Sigmoid colon (tissue), 7 donors: Measurements from ENCODE around the gene SLC25A11. TPM values are rescaled to one million over a fixed set of nuclear protein-coding genes. Genes with fewer than 3 reads are reported as not detected.
"Not testable (repeated sequence)": the region's sequence is repeated elsewhere in the genome, so short reads cannot be mapped to it uniquely, and the experiment has no call there.

Experiments used
- DNase-seq: peaks from one replicate; pipeline ENCODE4 v3.0.0-alpha.2; 2019
- H3K27ac ChIP-seq, 4 donors: fragments of 200-600 bp; sonication (generic); one replicate each; pipeline ENCODE4 v1.5.1; 2016 to 2019; ENCODE audit warnings: mild to moderate bottlenecking in 1 of 4
- H3K27me3 ChIP-seq, 3 donors: fragments of 200-600 bp; sonication (generic); one replicate each; pipeline ENCODE4 v1.5.1; 2019; ENCODE audit warnings: mild to moderate bottlenecking in 1 of 3
- H3K36me3 ChIP-seq, 4 donors: fragments of 200-600 bp; sonication (generic); one replicate each; pipeline ENCODE4 v1.5.1; 2016 to 2019
- H3K4me1 ChIP-seq, 4 donors: fragments of 200-600 bp; sonication (generic); one replicate each; pipeline ENCODE4 v1.5.1; 2017 to 2019
- H3K4me3 ChIP-seq, 4 donors: fragments of 200-600 bp; sonication (generic); one replicate each; pipeline ENCODE4 v1.5.1; 2017 to 2019; ENCODE audit warnings: mild to moderate bottlenecking in 2 of 4, moderate library complexity in 1 of 4
- H3K9me3 ChIP-seq, 4 donors: fragments of 200-600 bp in 3 of 4; sonication (generic) in 3 of 4; one replicate each; pipeline versions ENCODE4 v1.5.1 to v1.6.1; 2013 to 2019
- CTCF ChIP-seq, 4 experiments: fragments of 450-650 bp in 3 of 4; fragments of 200-600 bp in 1 of 4; IDR thresholded peaks; one replicate each; pipeline ENCODE4 v1.5.1; 2016 to 2019; ENCODE audit warnings: antibody characterized with exemption in 4 of 4, mild to moderate bottlenecking in 3 of 4, moderate library complexity in 2 of 4
- EP300 ChIP-seq, 4 donors: sonication (generic); formaldehyde crosslinking; IDR thresholded peaks; one replicate each; pipeline ENCODE4 v1.6.1; 2017; ENCODE audit warnings: antibody characterized with exemption in 4 of 4
- POLR2A ChIP-seq, 2 donors: fragments of 450-650 bp; IDR thresholded peaks; one replicate each; pipeline ENCODE4 v1.6.1; 2016; ENCODE audit warnings: antibody characterized with exemption in 2 of 2, mild to moderate bottlenecking in 2 of 2, moderate library complexity in 2 of 2
- POLR2AphosphoS5 ChIP-seq, 4 donors: sonication (generic); formaldehyde crosslinking; IDR thresholded peaks; one replicate each; pipeline ENCODE4 v1.6.1; 2017; ENCODE audit warnings: antibody characterized with exemption in 4 of 4
- WGBS, 2 donors: extraction: QIAGEN DNeasy Blood & Tissue Kit; methylation state at CpG; one replicate each; pipeline ENCODE4 v1.1.7; 2013; 5-methylcytosine and 5-hydroxymethylcytosine counted together
- intact Hi-C: fragments of 100-400 bp; cut with DNase I; formaldehyde crosslinking; loops from one replicate; pipeline ENCODE4 v1.15.1; 2023
- polyA plus RNA-seq, 3 donors: library from polyadenylated mRNA; stranded (reverse); fragments of 200-250 nt; gene quantifications; one replicate each; pipeline ENCODE4 v1.2.3, GENCODE V29; 2013
- total RNA-seq, 4 donors: library from RNA; depleted of rRNA; stranded (reverse); fragments of >200 nt; gene quantifications; one replicate each; pipeline ENCODE4 v1.1.0, GENCODE V29; 2016
- donor health status: healthy with polysubstance abuse.
- donor health status: Bipolar disorder and iron deficiency.
- donor health status: healthy.

The SLC25A11 gene
- total and polyA plus RNA-seq, 7 donors = 41.0 to 82.8 (median 57.7) TPM

GRCh38 chr17:4928881-4929280 lies 11.0 kb downstream of the SLC25A11 start:
- peaks cover 0 to 1% (median under 1%) of the 10 kb centered on the region in 4 donors for H3K4me1 ChIP-seq
- intact Hi-C loops = no loop called here
- H3K27ac ChIP-seq = no peak overlapping the region
- no peak for DNase-seq
- TF ChIP-seq POLR2AphosphoS5 (IDR thresholded peaks at IDR 0.05) (no peak), POLR2A (IDR thresholded peaks at IDR 0.05) (no peak), CTCF (IDR thresholded peaks at IDR 0.05) (no peak), EP300 (IDR thresholded peaks at IDR 0.05) (no peak)
- no peak overlapping the region for H3K4me3 ChIP-seq
- H3K9me3 ChIP-seq = no peaks in the 10 kb centered on the region
- H3K36me3 ChIP-seq = no peaks in the 10 kb centered on the region
- 98% methylated on average over 18 of the region's 18 CpGs for WGBS, 2 donors
- H3K27me3 ChIP-seq = no peaks in the 10 kb centered on the region

- H3K36me3 ChIP-seq, intact Hi-C loops: not testable (repeated sequence)
- 84 to 89% methylated on average over 24 of the region's 24 CpGs for WGBS, 2 donors
These were observed 13.1 kb downstream of the SLC25A11 start for GRCh38 chr17:4926577-4927335.

GRCh38 chr17:4921320-4921719 lies 18.5 kb downstream of the SLC25A11 start:
- Histone ChIP-seq H3K4me1 (no peaks in the 10 kb centered on the region), H3K27me3 (no peaks in the 10 kb centered on the region), H3K4me3 (no peak overlapping the region), H3K27ac (no peak overlapping the region), H3K9me3 (no peaks in the 10 kb centered on the region), H3K36me3 (no peaks in the 10 kb centered on the region)
- intact Hi-C loops = no loop called here
- no peak for TF ChIP-seq POLR2AphosphoS5 (IDR thresholded peaks at IDR 0.05)
- TF ChIP-seq CTCF (IDR thresholded peaks at IDR 0.05) = no peak
- TF ChIP-seq POLR2A (IDR thresholded peaks at IDR 0.05) = no peak
- no peak for TF ChIP-seq EP300 (IDR thresholded peaks at IDR 0.05)
- no peak for DNase-seq
- 89 to 90% methylated on average over 4 of the region's 4 CpGs for WGBS, 2 donors

More at GRCh38 chr17:4926577-4927335, 13.1 kb downstream of the SLC25A11 start:
- H3K27me3 ChIP-seq, H3K27ac ChIP-seq, H3K4me3 ChIP-seq, DNase-seq, H3K9me3 ChIP-seq, H3K4me1 ChIP-seq: not testable (repeated sequence)

GRCh38 chr17:4920351-4921048 lies 19.3 kb downstream of the SLC25A11 start:
- no peak overlapping the region for H3K4me3 ChIP-seq
- H3K27ac ChIP-seq = no peak overlapping the region
- no peaks in the 10 kb centered on the region for H3K36me3 ChIP-seq
- H3K9me3 ChIP-seq = no peaks in the 10 kb centered on the region
- intact Hi-C loops = no loop called here
- WGBS, 2 donors = 79 to 85% methylated on average over 10 of the region's 10 CpGs
- TF ChIP-seq POLR2AphosphoS5 (IDR thresholded peaks at IDR 0.05) (no peak), POLR2A (IDR thresholded peaks at IDR 0.05) (no peak), EP300 (IDR thresholded peaks at IDR 0.05) (no peak), CTCF (IDR thresholded peaks at IDR 0.05) (no peak)
- no peaks in the 10 kb centered on the region for H3K4me1 ChIP-seq
- no peaks in the 10 kb centered on the region for H3K27me3 ChIP-seq
- DNase-seq = no peak

GRCh38 chr17:4919511-4920047 lies 20.3 kb downstream of the SLC25A11 start:
- no peak for DNase-seq
- no peak overlapping the region for H3K4me3 ChIP-seq
- no peaks in the 10 kb centered on the region for H3K9me3 ChIP-seq
- no peaks in the 10 kb centered on the region for H3K27me3 ChIP-seq
- H3K36me3 ChIP-seq = no peaks in the 10 kb centered on the region
- no peak overlapping the region for H3K27ac ChIP-seq
- WGBS, 2 donors = 86 to 87% methylated on average over 8 of the region's 8 CpGs
- intact Hi-C loops = no loop called here
- H3K4me1 ChIP-seq = no peaks in the 10 kb centered on the region
- TF ChIP-seq POLR2A (IDR thresholded peaks at IDR 0.05) (no peak), EP300 (IDR thresholded peaks at IDR 0.05) (no peak), POLR2AphosphoS5 (IDR thresholded peaks at IDR 0.05) (no peak), CTCF (IDR thresholded peaks at IDR 0.05) (no peak)

GRCh38 chr17:4914551-4914950 lies 25.3 kb downstream of the SLC25A11 start:
- intact Hi-C loops, H3K9me3 ChIP-seq, H3K4me1 ChIP-seq, H3K27ac ChIP-seq, DNase-seq, H3K27me3 ChIP-seq, H3K36me3 ChIP-seq, H3K4me3 ChIP-seq: not testable (repeated sequence)
- 72 to 92% methylated on average over 4 of the region's 4 CpGs for WGBS, 2 donors
